ENCODE data around the gene CALHM6.

The CALHM6 gene

DNA sequence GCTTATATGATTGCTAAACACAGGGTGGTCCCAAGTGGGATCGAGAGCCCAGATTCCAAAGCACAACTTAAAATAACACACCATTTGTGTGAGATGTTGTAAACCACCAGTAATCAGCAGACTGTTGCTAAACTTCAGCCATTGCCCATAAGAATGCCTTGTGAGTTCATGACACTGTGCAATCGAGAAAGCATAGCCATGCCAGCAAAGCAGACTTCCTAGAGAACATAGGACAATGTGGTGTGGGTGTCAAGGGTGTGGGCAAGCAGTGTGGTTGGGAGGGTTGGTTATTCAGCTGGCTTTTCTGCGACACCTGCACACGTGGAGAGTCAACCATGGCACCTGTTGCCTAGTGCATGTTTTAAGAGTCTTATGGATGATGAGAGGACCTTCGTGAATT lies 16.1 kb upstream of the CALHM6 start:
- intact Hi-C loops (cut with DNase I; ENCODE audit: low total_unique reads): no loop called here
- DNase-seq: no peak
- no peaks in the 10 kb centered on the region for H3K9me3 ChIP-seq
- no peak overlapping the region for H3K27ac ChIP-seq
- H3K4me1 ChIP-seq: peaks cover 0 to 31% (median 5%) of the 10 kb centered on the region in 4 donors
- H3K4me3 ChIP-seq: no peak overlapping the region
- no peaks in the 10 kb centered on the region for H3K27me3 ChIP-seq
- no peaks in the 10 kb centered on the region for H3K36me3 ChIP-seq
- TF ChIP-seq CTCF (IDR thresholded peaks at IDR 0.05): no peak

- no peak for TF ChIP-seq CTCF (IDR thresholded peaks at IDR 0.05)
- intact Hi-C loops (cut with DNase I; ENCODE audit: low total_unique reads): no loop called here
- Histone ChIP-seq H3K9me3 (no peaks in the 10 kb centered on the region), H3K4me1 (peaks cover 0 to 31% (median 5%) of the 10 kb centered on the region in 4 donors), H3K36me3 (no peaks in the 10 kb centered on the region), H3K27ac (no peak overlapping the region), H3K27me3 (no peaks in the 10 kb centered on the region), H3K4me3 (no peak overlapping the region)
- no peak for DNase-seq
These were observed 14.8 kb upstream of the CALHM6 start for GRCh38 chr6:116446399-116446798.

DNA sequence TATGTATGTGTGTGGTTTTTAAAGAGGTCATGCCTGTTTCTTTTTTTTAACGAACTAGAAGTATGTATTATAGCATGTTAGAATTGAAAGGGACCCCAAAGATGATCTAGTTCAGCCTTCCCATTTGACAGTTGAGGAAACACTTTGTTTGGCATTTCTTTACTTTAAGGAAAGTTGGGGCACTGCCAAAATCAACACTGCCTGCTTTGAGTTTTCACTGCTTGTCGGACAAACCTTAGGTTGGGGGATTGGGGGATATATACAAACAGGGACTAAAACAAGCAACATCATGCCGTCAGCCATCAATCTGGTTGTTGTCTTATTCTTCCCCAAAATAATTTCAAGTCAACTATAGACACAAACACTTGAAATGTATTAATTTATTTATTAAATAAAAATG lies 14.1 kb upstream of the CALHM6 start:
- H3K27ac ChIP-seq: no peak overlapping the region
- H3K9me3 ChIP-seq: no peaks in the 10 kb centered on the region
- DNase-seq: no peak
- no peak overlapping the region for H3K4me3 ChIP-seq
- H3K27me3 ChIP-seq: no peaks in the 10 kb centered on the region
- H3K36me3 ChIP-seq: no peaks in the 10 kb centered on the region
- no peak for TF ChIP-seq CTCF (IDR thresholded peaks at IDR 0.05)
- intact Hi-C loops (cut with DNase I; ENCODE audit: low total_unique reads): no loop called here
- peaks cover 0 to 31% (median 5%) of the 10 kb centered on the region in 4 donors for H3K4me1 ChIP-seq

- Histone ChIP-seq H3K36me3 (no peaks in the 10 kb centered on the region), H3K4me3 (no peak overlapping the region), H3K27me3 (no peaks in the 10 kb centered on the region), H3K4me1 (peaks cover 0 to 31% (median 5%) of the 10 kb centered on the region in 4 donors), H3K9me3 (no peaks in the 10 kb centered on the region), H3K27ac (no peak overlapping the region)
- intact Hi-C loops (cut with DNase I; ENCODE audit: low total_unique reads): no loop called here
- no peak for TF ChIP-seq CTCF (IDR thresholded peaks at IDR 0.05)
- DNase-seq: peak in 1 of 2 donors; percentile 52
These were observed 13.6 kb upstream of the CALHM6 start for GRCh38 chr6:116447496-116448011.

DNA sequence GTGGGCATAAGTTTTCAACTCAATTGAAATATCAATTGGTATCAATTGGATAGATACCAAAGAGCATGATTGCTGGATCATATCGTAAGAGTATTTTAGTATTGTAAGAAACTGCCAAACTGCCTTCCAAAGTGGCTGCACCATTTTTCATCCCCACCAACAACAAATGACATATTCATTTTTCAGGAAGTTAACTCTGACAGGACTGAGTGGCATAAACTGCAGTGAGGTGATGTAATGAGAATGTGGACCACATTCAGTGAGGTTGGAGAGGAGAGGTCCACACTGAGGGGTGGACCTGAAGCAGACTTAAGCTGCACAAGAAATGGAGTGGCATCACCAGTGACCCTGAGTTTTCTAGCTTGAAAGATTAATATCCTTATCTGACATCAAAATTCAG lies 11.6 kb upstream of the CALHM6 start:
- no peak for TF ChIP-seq CTCF (IDR thresholded peaks at IDR 0.05)
- DNase-seq: no peak
- intact Hi-C loops (cut with DNase I; ENCODE audit: low total_unique reads): no loop called here
- Histone ChIP-seq H3K9me3 (no peaks in the 10 kb centered on the region), H3K4me3 (no peak overlapping the region), H3K27ac (no peak overlapping the region), H3K4me1 (peaks cover 0 to 14% (median 2%) of the 10 kb centered on the region in 4 donors), H3K27me3 (no peaks in the 10 kb centered on the region), H3K36me3 (no peaks in the 10 kb centered on the region)

GRCh38 chr6:116450185-116450710 lies 10.9 kb upstream of the CALHM6 start:
- H3K27me3 ChIP-seq: no peaks in the 10 kb centered on the region
- no peak overlapping the region for H3K4me3 ChIP-seq
- TF ChIP-seq CTCF (IDR thresholded peaks at IDR 0.05): no peak
- DNase-seq: no peak
- no peak overlapping the region for H3K27ac ChIP-seq
- intact Hi-C loops (cut with DNase I; ENCODE audit: low total_unique reads): no loop called here
- peaks cover 0 to 14% (median 2%) of the 10 kb centered on the region in 4 donors for H3K4me1 ChIP-seq
- H3K9me3 ChIP-seq: no peaks in the 10 kb centered on the region
- H3K36me3 ChIP-seq: no peaks in the 10 kb centered on the region
